HEK293T (cell line): ENCODE measurements around the gene CPB2.

Source experiments
- HDGF ChIP-seq: fragments of 450-650 bp; IDR thresholded peaks from 2 replicates; pipeline ENCODE4 v1.6.1; 2017; ENCODE audit warnings: antibody characterized with exemption, borderline replicate concordance
- SP1 ChIP-seq: fragments of 450-650 bp; IDR thresholded peaks from 2 replicates; pipeline ENCODE4 v1.6.1; 2017

DNA sequence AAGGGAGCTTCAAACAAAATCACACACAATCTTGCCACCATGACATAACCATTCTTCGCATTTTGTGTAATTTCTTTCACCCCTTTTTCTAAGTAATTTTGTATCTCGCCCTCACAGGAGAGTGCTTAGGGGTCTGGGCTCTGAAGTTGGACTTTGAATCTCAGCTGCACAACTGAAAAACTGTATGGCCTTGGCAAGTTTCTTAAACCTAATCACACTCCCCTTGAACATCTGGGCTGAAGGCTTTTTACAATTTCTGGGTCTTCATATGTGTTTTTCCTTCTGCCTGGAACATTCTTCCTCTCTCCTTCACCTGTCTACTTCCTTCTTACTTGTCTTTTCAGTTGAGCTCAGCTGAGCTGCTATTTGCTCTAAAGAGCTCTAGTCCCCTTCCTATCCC lies 24.3 kb upstream of the CPB2 start:
- TF ChIP-seq HDGF (no peak), SP1 (no peak)
